H1 (cell line): ENCODE data around the gene MARCHF2. TPM values are rescaled to one million over a fixed set of nuclear protein-coding genes. Genes with fewer than 3 reads are reported as not detected.
A peak's percentile ranks its signal among the peaks of the same experiment; 100 is the strongest.

Experiments used
- CTCF ChIA-PET: fragments of 300-600 bp; sonication (Branson Sonifier 250); formaldehyde crosslinking; loops from one replicate; lab custom pipeline; 2021; ENCODE audit not compliant: partially characterized antibody; lab: Charles Lee
- POLR2A ChIA-PET: fragments of 300-600 bp; sonication (Branson Sonifier 250); formaldehyde crosslinking; loops from one replicate; lab custom pipeline; 2021; ENCODE audit warnings: inconsistent platforms; ENCODE audit not compliant: partially characterized antibody; lab: Charles Lee
- DNase-seq, 2 experiments: peaks; one replicate each; pipeline versions ENCODE4 v3.0.0 to v3.0.0-alpha.2; 2010 to 2022; ENCODE audit warnings: low spot score in 2 of 2, low read depth in 1 of 2, mixed read lengths in 1 of 2
- FAIRE-seq: peaks from 2 replicates; lab custom pipeline; 2011; peaks lifted over from hg19 to GRCh38; lab: Jason Lieb, UNC
- H2AFZ ChIP-seq: 2 replicates; pipeline ENCODE4 v1.8.1; 2012; ENCODE audit warnings: low read length, inconsistent platforms
- H2AK5ac ChIP-seq: 2 replicates; pipeline ENCODE4 v1.6.1; 2013; ENCODE audit warnings: low read depth, low read length
- H2BK120ac ChIP-seq: replicated peaks from 2 replicates; pipeline ENCODE3; 2013; ENCODE audit warnings: low read depth, low read length, inconsistent platforms
- H2BK12ac ChIP-seq: 2 replicates; pipeline ENCODE4 v1.6.1; 2013; ENCODE audit warnings: low read depth, low read length
- H2BK15ac ChIP-seq: 2 replicates; pipeline ENCODE4 v1.6.1; 2013; ENCODE audit warnings: low read length
- H2BK20ac ChIP-seq: 2 replicates; pipeline ENCODE4 v1.6.1; 2013; ENCODE audit warnings: low read length
- H2BK5ac ChIP-seq: 2 replicates; pipeline ENCODE4 v1.6.1; 2013; ENCODE audit warnings: low read depth, low read length
- H3K14ac ChIP-seq: 2 replicates; pipeline ENCODE4 v1.6.1; 2013; ENCODE audit warnings: inconsistent platforms; ENCODE audit not compliant: insufficient read length
- H3K18ac ChIP-seq: 2 replicates; pipeline ENCODE4 v1.6.1; 2013; ENCODE audit warnings: low read length; ENCODE audit errors: extremely low read depth
- H3K23ac ChIP-seq: 2 replicates; pipeline ENCODE4 v1.6.1; 2013; ENCODE audit warnings: inconsistent platforms; ENCODE audit not compliant: insufficient read length
- H3K23me2 ChIP-seq: 2 replicates; pipeline ENCODE4 v1.6.1; 2013; ENCODE audit warnings: low read depth, low read length
- H3K27ac ChIP-seq: 2 replicates; pipeline ENCODE4 v1.6.1; 2011; ENCODE audit warnings: low read depth, low read length, inconsistent platforms
- H3K27me3 ChIP-seq, 4 experiments: replicated peaks in 1 of 4; 1 replicate in 1 of 4; 2 replicates in 3 of 4; pipeline versions ENCODE4 v1.6.1 to v1.8.1; 2011 to 2013; ENCODE audit warnings: low read length in 3 of 4, mild to moderate bottlenecking in 3 of 4, inconsistent platforms in 2 of 4, mixed read lengths in 2 of 4, moderate library complexity in 1 of 4; ENCODE audit not compliant: control insufficient read depth in 3 of 4, insufficient read depth in 3 of 4; ENCODE audit errors: extremely low read depth in 1 of 4
- H3K36me3 ChIP-seq, 4 experiments: 2 replicates each; pipeline versions ENCODE4 v1.6.1 to v1.8.1; 2011 to 2013; ENCODE audit warnings: mild to moderate bottlenecking in 4 of 4, low read length in 3 of 4, moderate library complexity in 2 of 4, control low read depth in 1 of 4, inconsistent platforms in 1 of 4; ENCODE audit not compliant: insufficient read depth in 4 of 4, control insufficient read depth in 2 of 4
- H3K4ac ChIP-seq: replicated peaks from 2 replicates; pipeline ENCODE3; 2013; ENCODE audit warnings: low read length, low read depth, mixed read lengths, inconsistent platforms; ENCODE audit not compliant: insufficient read length
- H3K4me1 ChIP-seq, 4 experiments: replicated peaks in 1 of 4; 1 replicate in 1 of 4; 2 replicates in 3 of 4; pipeline versions ENCODE4 v1.6.1 to v1.8.1; 2011 to 2013; ENCODE audit warnings: low read length in 3 of 4, inconsistent platforms in 2 of 4, mixed read lengths in 1 of 4; ENCODE audit not compliant: insufficient read depth in 4 of 4, control insufficient read depth in 3 of 4
- H3K4me2 ChIP-seq, 2 experiments: 2 replicates each; pipeline versions ENCODE4 v1.6.1 to v1.8.1; 2011 to 2013; ENCODE audit warnings: low read depth in 2 of 2, low read length in 2 of 2, control low read depth in 1 of 2, inconsistent platforms in 1 of 2, mild to moderate bottlenecking in 1 of 2; ENCODE audit not compliant: insufficient read depth in 1 of 2
- H3K4me3 ChIP-seq, 4 experiments: fragments of 200-600, 300-600 bp in 1 of 4; sonication (generic), shearing (Covaris generic), sonication (Bioruptor Twin) in 1 of 4; 2 replicates each; pipeline versions ENCODE4 v1.5.1 to v1.8.1; 2011 to 2016; ENCODE audit warnings: low read length in 4 of 4, low read depth in 3 of 4, control low read depth in 2 of 4, inconsistent platforms in 2 of 4, mild to moderate bottlenecking in 2 of 4, mixed read lengths in 1 of 4, moderate library complexity in 1 of 4; ENCODE audit not compliant: insufficient read depth in 2 of 4; ENCODE audit errors: extremely low read depth in 1 of 4
- H3K56ac ChIP-seq: replicated peaks from 2 replicates; pipeline ENCODE3; 2013; ENCODE audit warnings: low read depth, mild to moderate bottlenecking, mixed read lengths, low read length, inconsistent platforms; ENCODE audit not compliant: insufficient read length
- H3K79me1 ChIP-seq: 2 replicates; pipeline ENCODE4 v1.6.1; 2013; ENCODE audit warnings: low read depth, low read length, control low read depth
- H3K79me2 ChIP-seq, 2 experiments: 2 replicates each; pipeline versions ENCODE4 v1.6.1 to v1.8.1; 2012 to 2013; ENCODE audit warnings: low read length in 2 of 2, mild to moderate bottlenecking in 2 of 2, inconsistent platforms in 1 of 2; ENCODE audit not compliant: insufficient read depth in 2 of 2, control insufficient read depth in 1 of 2
- H3K9ac ChIP-seq, 4 experiments: replicated peaks in 1 of 4; 1 replicate in 1 of 4; 2 replicates in 3 of 4; pipeline versions ENCODE4 v1.6.1 to v1.8.1; 2011 to 2013; ENCODE audit warnings: low read depth in 3 of 4, low read length in 3 of 4, control low read depth in 2 of 4, mild to moderate bottlenecking in 2 of 4, moderate library complexity in 2 of 4, inconsistent platforms in 1 of 4; ENCODE audit errors: extremely low read depth in 1 of 4
- H3K9me3 ChIP-seq, 2 experiments: 2 replicates each; pipeline versions ENCODE4 v1.6.1 to v1.8.1; 2012 to 2013; ENCODE audit warnings: mild to moderate bottlenecking in 2 of 2, moderate library complexity in 2 of 2, control low read depth in 1 of 2, inconsistent platforms in 1 of 2, low read depth in 1 of 2, low read length in 1 of 2, mixed read lengths in 1 of 2; ENCODE audit not compliant: insufficient read depth in 2 of 2
- H4K20me1 ChIP-seq, 2 experiments: replicated peaks in 1 of 2; 2 replicates each; pipeline versions ENCODE3 to v1.8.1; 2011 to 2013; ENCODE audit warnings: inconsistent platforms in 2 of 2, low read length in 2 of 2, mild to moderate bottlenecking in 1 of 2; ENCODE audit not compliant: insufficient read depth in 2 of 2, control insufficient read depth in 1 of 2
- H4K5ac ChIP-seq: 2 replicates; pipeline ENCODE4 v1.6.1; 2013; ENCODE audit warnings: low read length, low read depth, mixed read lengths, inconsistent platforms; ENCODE audit not compliant: insufficient read length
- H4K8ac ChIP-seq: 2 replicates; pipeline ENCODE4 v1.8.0; 2013; ENCODE audit warnings: mild to moderate bottlenecking, moderate library complexity, low read length, inconsistent platforms; ENCODE audit not compliant: insufficient read depth; ENCODE audit errors: extremely low read depth
- H4K91ac ChIP-seq: replicated peaks from 2 replicates; pipeline ENCODE3; 2013; ENCODE audit warnings: low read length, mixed read lengths, inconsistent platforms; ENCODE audit not compliant: insufficient read length
- FOSL1 ChIP-seq: IDR thresholded peaks from 2 replicates; pipeline ENCODE4 v1.6.1; 2011; ENCODE audit warnings: mild to moderate bottlenecking, low read depth, low read length, moderate library complexity; ENCODE audit not compliant: insufficient read depth
- GTF2F1 ChIP-seq: IDR thresholded peaks from 2 replicates; pipeline ENCODE4 v1.6.1; 2012; ENCODE audit warnings: low read depth, low read length, improper control_type of control experiment, borderline replicate concordance
- JUND ChIP-seq: IDR thresholded peaks from 2 replicates; pipeline ENCODE4 v1.6.1; 2011; ENCODE audit warnings: mild to moderate bottlenecking, improper control_type of control experiment, low read length
- KDM4A ChIP-seq: IDR thresholded peaks from one replicate; pipeline ENCODE4 v1.7.1; 2012; ENCODE audit warnings: low read depth, mild to moderate bottlenecking, moderate library complexity, low read length, inconsistent platforms; ENCODE audit not compliant: severe bottlenecking
- POLR2A ChIP-seq, 2 experiments: IDR thresholded peaks; 1 replicate in 1 of 2; 2 replicates in 1 of 2; pipeline ENCODE4 v1.6.1; 2011; ENCODE audit warnings: low read depth in 2 of 2, low read length in 2 of 2, mild to moderate bottlenecking in 2 of 2; ENCODE audit errors: control extremely low read depth in 1 of 2
- RAD21 ChIP-seq, 2 experiments: IDR thresholded peaks in 1 of 2; conservative IDR thresholded peaks in 1 of 2; 2 replicates each; pipeline ENCODE4 v1.6.1; 2011; ENCODE audit warnings: low read depth in 2 of 2, low read length in 2 of 2, improper control_type of control experiment in 1 of 2, inconsistent platforms in 1 of 2, mild to moderate bottlenecking in 1 of 2, moderate library complexity in 1 of 2
- RNF2 ChIP-seq: fragments of 200-900, 300-1000 bp; sonication (generic); IDR thresholded peaks from 2 replicates; pipeline ENCODE4 v1.7.1; 2016; ENCODE audit warnings: borderline replicate concordance, low read depth, mild to moderate bottlenecking, antibody characterized with exemption, low read length; ENCODE audit not compliant: poor library complexity, severe bottlenecking; ENCODE audit errors: missing control alignments
- SP2 ChIP-seq: IDR thresholded peaks from 2 replicates; pipeline ENCODE4 v1.6.1; 2012; ENCODE audit warnings: mild to moderate bottlenecking, low read length, inconsistent platforms
- TBP ChIP-seq: IDR thresholded peaks from 2 replicates; pipeline ENCODE4 v1.6.1; 2011; ENCODE audit warnings: low read depth, low read length, improper control_type of control experiment
- WGBS, 2 experiments: shearing (Covaris generic) in 1 of 2; methylation state at CpG; one replicate each; pipeline versions ENCODE4 v1.1.6 to v1.1.7; 2013 to 2015; ENCODE audit warnings: low lambda C conversion rate in 2 of 2, mixed read lengths in 2 of 2, inconsistent platforms in 1 of 2, low coverage in 1 of 2, missing lambda C conversion rate in 1 of 2; ENCODE audit not compliant: insufficient replicate concordance in 2 of 2, insufficient coverage in 1 of 2, insufficient read length in 1 of 2; ENCODE audit errors: extremely low coverage in 1 of 2, missing lambda C conversion rate in 1 of 2; 5-methylcytosine and 5-hydroxymethylcytosine counted together
- polyA plus RNA-seq, 7 experiments: library from polyadenylated mRNA; depleted of rRNA in 3 of 7; stranded (reverse) in 5 of 7; unstranded in 2 of 7; fragments of >200 nt in 5 of 7; fragments of 200-250 nt in 2 of 7; gene quantifications; 1 replicate in 5 of 7; 2 replicates in 1 of 7; 4 replicates in 1 of 7; pipeline versions ENCODE4 v1.2.1 to v1.2.3, GENCODE V29; 2011 to 2013; ENCODE audit warnings: missing spikeins in 2 of 7, mixed read lengths in 2 of 7
- total RNA-seq: library from RNA; stranded (reverse); fragmentation: NEBNext Ultra II Directional; extraction: Animal tissue kit (Norgen Biotek cat#: 25700); gene quantifications from 2 replicates; pipeline ENCODE4 v1.2.1, GENCODE V29; 2021

MARCHF2 gene
- total and polyA plus RNA-seq, 2 of the 8 experiments (the other 6 are each of a cell fraction or from before 2014, with no cell fraction given) = 18.5 to 46.2 TPM

DNA sequence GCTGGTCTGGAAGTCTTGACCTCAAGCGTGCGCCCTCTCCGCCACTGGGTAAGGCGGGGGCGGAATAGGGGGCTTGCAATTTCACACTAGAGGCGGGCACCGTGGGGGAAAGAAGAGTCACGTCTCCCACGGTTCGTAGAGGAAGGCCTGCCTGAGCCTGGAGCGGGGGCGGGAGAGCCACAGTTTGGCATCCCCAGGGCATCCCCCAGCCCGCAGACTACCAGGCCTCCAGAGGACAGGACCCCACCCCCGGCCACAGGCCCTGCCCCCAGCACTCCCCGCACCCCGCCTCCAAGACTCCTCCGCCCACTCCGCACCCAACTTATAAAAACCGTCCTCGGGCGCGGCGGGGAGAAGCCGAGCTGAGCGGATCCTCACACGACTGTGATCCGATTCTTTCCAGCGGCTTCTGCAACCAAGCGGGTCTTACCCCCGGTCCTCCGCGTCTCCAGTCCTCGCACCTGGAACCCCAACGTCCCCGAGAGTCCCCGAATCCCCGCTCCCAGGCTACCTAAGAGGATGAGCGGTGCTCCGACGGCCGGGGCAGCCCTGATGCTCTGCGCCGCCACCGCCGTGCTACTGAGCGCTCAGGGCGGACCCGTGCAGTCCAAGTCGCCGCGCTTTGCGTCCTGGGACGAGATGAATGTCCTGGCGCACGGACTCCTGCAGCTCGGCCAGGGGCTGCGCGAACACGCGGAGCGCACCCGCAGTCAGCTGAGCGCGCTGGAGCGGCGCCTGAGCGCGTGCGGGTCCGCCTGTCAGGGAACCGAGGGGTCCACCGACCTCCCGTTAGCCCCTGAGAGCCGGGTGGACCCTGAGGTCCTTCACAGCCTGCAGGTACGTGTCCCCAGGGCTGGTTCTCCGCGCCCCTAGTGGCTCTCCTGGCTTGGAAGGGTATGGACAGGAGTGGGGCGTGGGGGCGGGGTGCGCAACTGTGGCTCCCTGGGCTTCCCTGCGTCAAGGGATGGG is 49.0 kb upstream of the MARCHF2 start, which contains the start of gene ANGPTL4:
Gene ANGPTL4 (plus strand): TSS at position 353 of the 969 bp plus-strand sequence. CDS start 167 bp downstream, at position 520.
- Histone ChIP-seq H4K8ac (peak within 1 kb of the TSS; percentile 65), H3K56ac (no peak within 1 kb of the TSS), H3K9ac (peak within 1 kb of the TSS in 1 of 4 experiments; percentile 56; a peak in 4 of 7 replicates)
- no peak for TF ChIP-seq RNF2
- peak; percentile 55; the same call in 1 of the 2 replicates for TF ChIP-seq TBP
- TF ChIP-seq GTF2F1 = no peak
- peak; percentile 69 for TF ChIP-seq KDM4A
- TF ChIP-seq JUND = no peak
- TF ChIP-seq FOSL1 = no peak
- peak in 1 of 2 experiments; percentile 65; a peak in 2 of 3 replicates for TF ChIP-seq POLR2A (IDR thresholded peaks at IDR 0.05; ENCODE audit: control extremely low read depth in 1 of 2, low read depth in 2 of 2, low read length in 2 of 2)
- TF ChIP-seq RAD21 (IDR thresholded peaks at IDR 0.05 in 1 of 2, conservative IDR thresholded peaks at IDR 0.05 in 1 of 2; ENCODE audit: low read depth in 2 of 2, low read length in 2 of 2) = no peak
- no peak for TF ChIP-seq SP2

More for the DNA sequence above, 49.0 kb upstream of the MARCHF2 start, which contains the start of gene ANGPTL4:
- no peaks in the 10 kb centered on the region for H3K36me3 ChIP-seq
- H2AK5ac ChIP-seq = no peak within 1 kb of the TSS
- H4K20me1 ChIP-seq = no peaks in the 10 kb centered on the region
- DNase-seq = peak in 1 of 2 experiments; percentile 85
- peak within 1 kb of the TSS; percentile 44 for H2BK120ac ChIP-seq
- peak within 1 kb of the TSS; percentile 91 for H3K4ac ChIP-seq
- peaks cover 18% of the 10 kb centered on the region; the same call in 1 of the 2 replicates for H3K23me2 ChIP-seq
- no peaks in the 10 kb centered on the region for H3K79me2 ChIP-seq
- no peak within 1 kb of the TSS for H3K27ac ChIP-seq
- no peak within 1 kb of the TSS for H3K14ac ChIP-seq
- peak within 1 kb of the TSS; percentile 3 for H4K5ac ChIP-seq
- H4K91ac ChIP-seq = no peak within 1 kb of the TSS
- H3K79me1 ChIP-seq = no peaks in the 10 kb centered on the region; the same call in 1 of the 2 replicates
- no peak within 1 kb of the TSS for H2BK15ac ChIP-seq
- ChIA-PET CTCF (interaction anchor here (0.7 to 5.6 kb wide), 13 partner anchors 10 to 215 kb away, joined by 3 to 57 read pairs (median 5); partner anchors contain the start of gene KANK3), POLR2A (interaction anchor here (0.8 to 9.2 kb wide), 9 partner anchors 10 to 103 kb away, joined by 3 to 71 read pairs (median 4); partner anchors contain the start of genes NDUFA7 and RAB11B)
- peak within 1 kb of the TSS; percentile 49 to 69 (median 58) for H3K4me3 ChIP-seq
- H3K23ac ChIP-seq = no peak within 1 kb of the TSS
- H2AFZ ChIP-seq = peak within 1 kb of the TSS; percentile 30
- no peak for FAIRE-seq
- peaks cover 0 to 26% (median 18%) of the 10 kb centered on the region in 4 experiments; a peak in 6 of 7 replicates for H3K27me3 ChIP-seq
- H2BK12ac ChIP-seq = 0 out of 2 replicates have a peak within 1 kb of the TSS, but pooled peaks have one; percentile 39
- H3K4me1 ChIP-seq = peaks cover 0 to 15% (median 8%) of the 10 kb centered on the region in 4 experiments; a peak in 6 of 7 replicates
- H3K9me3 ChIP-seq = no peaks in the 10 kb centered on the region
- 0 out of 2 replicates have a peak within 1 kb of the TSS, but pooled peaks have one; percentile 16 for H2BK5ac ChIP-seq
- H3K18ac ChIP-seq = peak within 1 kb of the TSS; percentile 9
- 3% methylated on average over 61 of the region's 81 CpGs; no CpG with 5 or more reads in 1 of the 2 experiments for WGBS, 2 experiments
- H3K4me2 ChIP-seq = peak within 1 kb of the TSS; percentile 93 to 96
- 0 out of 2 replicates have a peak within 1 kb of the TSS, but pooled peaks have one; percentile 1 for H2BK20ac ChIP-seq
